PC-3 (cell line): ENCODE results near the gene PPP1R3F.

Experiments used
- CTCF ChIP-seq: fragments of 300-600 bp; sonication (generic); conservative IDR thresholded peaks from 2 replicates; pipeline ENCODE4 v1.5.1; 2017; ENCODE audit warnings: antibody characterized with exemption, low read depth, mild to moderate bottlenecking, low read length
- EZH2 ChIP-seq: fragments of 300-600 bp; sonication (generic); IDR thresholded peaks from one replicate; pipeline ENCODE4 v1.6.1; 2017; ENCODE audit warnings: antibody characterized with exemption, mild to moderate bottlenecking, low read length; ENCODE audit not compliant: unreplicated experiment

- TF ChIP-seq CTCF (no peak), EZH2 (no peak)
Observed at GRCh38 chrX:49286581-49286980, 17.0 kb downstream of the PPP1R3F start.
